Heart left ventricle (tissue), 16 donors: ENCODE measurements around the gene MSN. TPM values are rescaled to one million over a fixed set of nuclear protein-coding genes. Genes with fewer than 3 reads are reported as not detected.

ENCODE experiments used
- ATAC-seq, 4 donors: fragments of 200-7000 bp; cut with Tn5 transposase; one replicate each; pipeline ENCODE4 v1.9.1; 2020 to 2022; ENCODE audit warnings: moderate library complexity in 4 of 4, mild to moderate bottlenecking in 3 of 4, moderate number of reproducible peaks in 1 of 4
- DNase-seq, 5 donors: peaks; one replicate each; pipeline ENCODE4 v3.0.0-alpha.2; 2020
- H3K27ac ChIP-seq, 12 donors: fragments of 200-600 bp; sonication (generic) in 4 of 12; one replicate each; pipeline versions ENCODE4 v1.5.0 to v1.8.0; 2016 to 2022; ENCODE audit warnings: mild to moderate bottlenecking in 2 of 12
- H3K27me3 ChIP-seq, 9 donors: fragments of 200-600 bp; sonication (generic) in 2 of 9; one replicate each; pipeline versions ENCODE4 v1.5.1 to v1.8.0; 2016 to 2022; ENCODE audit warnings: mild to moderate bottlenecking in 3 of 9
- H3K36me3 ChIP-seq, 9 donors: fragments of 200-600 bp; sonication (generic) in 2 of 9; one replicate each; pipeline versions ENCODE4 v1.5.0 to v1.8.0; 2018 to 2022; ENCODE audit warnings: mild to moderate bottlenecking in 2 of 9
- H3K4me1 ChIP-seq, 12 donors: fragments of 200-600 bp; sonication (generic) in 4 of 12; one replicate each; pipeline versions ENCODE4 v1.5.0 to v1.8.0; 2016 to 2022; ENCODE audit warnings: mild to moderate bottlenecking in 3 of 12
- H3K4me3 ChIP-seq, 12 donors: fragments of 200-600 bp; sonication (generic) in 4 of 12; one replicate each; pipeline versions ENCODE4 v1.5.0 to v1.8.0; 2017 to 2022; ENCODE audit warnings: mild to moderate bottlenecking in 9 of 12, moderate library complexity in 4 of 12
- H3K9me3 ChIP-seq, 12 donors: fragments of 200-600 bp; sonication (generic) in 4 of 12; one replicate each; pipeline versions ENCODE4 v1.5.0 to v1.8.0; 2016 to 2022; ENCODE audit warnings: mild to moderate bottlenecking in 1 of 12
- POLR2A ChIP-seq, 2 donors: fragments of 450-650 bp; IDR thresholded peaks; one replicate each; pipeline ENCODE4 v1.6.1; 2017; ENCODE audit warnings: antibody characterized with exemption in 2 of 2, mild to moderate bottlenecking in 2 of 2, moderate library complexity in 2 of 2
- WGBS, 4 donors: extraction: QIAGEN DNeasy Blood & Tissue Kit in 2 of 4; methylation state at CpG; one replicate each; pipeline versions ENCODE4 v1.1.5 to v1.1.7; 2013 to 2018; 5-methylcytosine and 5-hydroxymethylcytosine counted together
- intact Hi-C, 10 donors: fragments of 100-400 bp; cut with DNase I; formaldehyde crosslinking; loops; one replicate each; pipeline versions ENCODE4 v1.11.1 to v1.14.2; 2022
- polyA plus RNA-seq, 2 donors: library from polyadenylated mRNA; stranded (reverse); fragments of 200-250 nt; gene quantifications; one replicate each; pipeline ENCODE4 v1.2.3, GENCODE V29; 2013
- total RNA-seq, 9 donors: library from RNA; depleted of rRNA in 2 of 9; stranded (reverse); fragments of >200 nt in 2 of 9; fragmentation: NEBNext Ultra II Directional in 3 of 9; extraction: Animal tissue kit (Norgen Biotek cat#: 25700) in 3 of 9; gene quantifications; one replicate each; pipeline versions ENCODE4 v1.1.0 to v1.2.4, GENCODE V29; 2016 to 2023
- TF ChIP-seq, protein P1 (sequence below), 12 donors: fragments of 200-600 bp; sonication (generic) in 4 of 12; IDR thresholded peaks; one replicate each; pipeline versions ENCODE4 v1.5.0 to v1.8.0; 2018 to 2022; ENCODE audit warnings: antibody characterized with exemption in 12 of 12, mild to moderate bottlenecking in 5 of 12
- donor health status: ischemic (EF 13 %, LVEDD 7.1; RV severe dilation, severe dysfunction).
- donor health status: healthy with polysubstance abuse.
- donor health status: DM: no; HTN: yes; CAD: no.
- donor health status: DM: no; HTN: no; CAD: no.
- donor health status: ischemic (EF 25% LVEDD 6.9; RV normal size, moderate dysfunction).
- donor health status: ischemic (EF 25% LVEDD 5.7; RV mildly dilated, moderate dysfunction).
- donor health status: healthy.
- donor health status: DM: yes; HTN: yes; CAD: no.
- donor health status: ischemic (EF 35%, LVEDD 5.7; RV mildly dilated, moderate dysfunction).
- donor health status: nonischemic (EF 11% LVEDD 7.7; RV severe dilation, severe dysfunction).
- donor health status: DM: yes; HTN: yes; CAD: no.
- donor health status: PGD.
- donor health status: ischemic (EF 29% LVEDD 5.4; RV normal size, mild dysfunction).
- donor health status: nonischemic (EF 23%, LVEDD 6.1; RV moderate dilation, normal function).

The MSN gene
- total and polyA plus RNA-seq, 11 donors: 48.9 to 298 (median 153) TPM

DNA sequence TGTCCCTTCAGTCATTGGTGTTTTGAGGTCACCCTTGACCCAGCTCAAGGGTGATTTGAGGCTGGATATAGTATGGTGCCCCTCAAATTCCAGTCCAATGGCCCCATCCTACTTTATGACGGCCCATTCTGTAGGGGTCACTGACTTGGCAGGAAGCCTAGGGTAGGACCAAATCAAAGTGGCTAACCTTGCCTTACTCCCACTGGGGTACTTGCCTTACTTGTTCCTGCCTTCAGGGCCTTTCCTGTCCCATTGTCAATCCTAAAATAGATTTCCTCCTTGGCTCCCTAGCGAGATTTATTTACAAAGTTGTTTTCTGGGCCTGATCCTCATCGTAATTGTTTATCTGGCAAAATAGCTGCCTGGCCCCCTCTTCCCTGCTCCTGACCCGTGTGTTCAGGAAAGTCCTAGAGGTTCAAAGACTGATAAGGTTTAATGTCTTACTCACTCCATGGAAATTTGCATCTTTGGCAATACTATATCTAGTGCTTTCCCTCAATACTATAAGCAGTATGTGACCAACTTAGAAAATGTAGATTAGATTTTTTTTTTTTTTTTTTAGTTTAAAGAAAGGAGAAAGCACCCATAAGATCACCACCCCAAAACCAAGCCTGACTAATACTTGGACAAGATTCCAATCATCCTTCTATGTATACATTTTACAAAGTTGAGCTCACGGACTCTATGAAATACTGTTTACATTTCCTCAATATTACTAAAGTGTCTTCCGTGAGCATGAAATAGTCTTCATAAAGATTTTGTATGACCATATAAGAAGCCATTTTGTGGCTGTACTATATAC lies 44.8 kb downstream of the MSN start:
- ATAC-seq: peak in 2 of 4 donors; percentile 25 to 58

DNA sequence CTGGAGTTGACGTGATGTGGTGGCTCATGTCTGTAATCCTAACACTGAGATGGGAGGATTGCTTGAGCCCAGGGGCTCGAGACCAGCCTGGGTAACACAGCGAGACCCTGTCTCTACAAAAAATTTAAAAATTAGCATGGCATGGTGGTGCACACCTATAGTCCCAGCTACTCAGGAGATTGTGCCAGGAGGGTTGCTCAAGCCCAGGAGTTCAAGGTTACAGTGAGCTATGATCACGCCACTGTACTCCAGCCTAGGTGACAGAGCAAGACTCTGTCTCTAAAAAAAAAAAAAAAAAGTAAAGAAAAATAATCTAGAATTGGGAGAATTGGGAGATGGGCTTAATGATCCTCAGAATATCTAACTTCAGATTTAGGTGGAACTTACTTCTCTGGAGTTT lies 51.1 kb downstream of the MSN start:
- peaks cover 0 to 87% (median 34%) of the 10 kb centered on the region in 12 donors for H3K4me1 ChIP-seq
- intact Hi-C loops: no loop called here
- no peak for ATAC-seq

More for the DNA sequence above, 44.8 kb downstream of the MSN start:
- H3K27me3 ChIP-seq: peaks cover 0 to 12% (median 0%) of the 10 kb centered on the region in 9 donors
- no peaks in the 10 kb centered on the region for H3K9me3 ChIP-seq
- H3K4me3 ChIP-seq: no peak overlapping the region
- WGBS, 4 donors: 40 to 52% (median 48%) methylated on average over 6 of the region's 6 CpGs
- H3K36me3 ChIP-seq: peaks cover 0 to 10% (median 5%) of the 10 kb centered on the region in 9 donors
- peak overlapping the region in 6 of 12 donors; percentile 2 to 57 (median 34) for H3K27ac ChIP-seq
- intact Hi-C loops: no loop called here
- TF ChIP-seq, protein P1, sequence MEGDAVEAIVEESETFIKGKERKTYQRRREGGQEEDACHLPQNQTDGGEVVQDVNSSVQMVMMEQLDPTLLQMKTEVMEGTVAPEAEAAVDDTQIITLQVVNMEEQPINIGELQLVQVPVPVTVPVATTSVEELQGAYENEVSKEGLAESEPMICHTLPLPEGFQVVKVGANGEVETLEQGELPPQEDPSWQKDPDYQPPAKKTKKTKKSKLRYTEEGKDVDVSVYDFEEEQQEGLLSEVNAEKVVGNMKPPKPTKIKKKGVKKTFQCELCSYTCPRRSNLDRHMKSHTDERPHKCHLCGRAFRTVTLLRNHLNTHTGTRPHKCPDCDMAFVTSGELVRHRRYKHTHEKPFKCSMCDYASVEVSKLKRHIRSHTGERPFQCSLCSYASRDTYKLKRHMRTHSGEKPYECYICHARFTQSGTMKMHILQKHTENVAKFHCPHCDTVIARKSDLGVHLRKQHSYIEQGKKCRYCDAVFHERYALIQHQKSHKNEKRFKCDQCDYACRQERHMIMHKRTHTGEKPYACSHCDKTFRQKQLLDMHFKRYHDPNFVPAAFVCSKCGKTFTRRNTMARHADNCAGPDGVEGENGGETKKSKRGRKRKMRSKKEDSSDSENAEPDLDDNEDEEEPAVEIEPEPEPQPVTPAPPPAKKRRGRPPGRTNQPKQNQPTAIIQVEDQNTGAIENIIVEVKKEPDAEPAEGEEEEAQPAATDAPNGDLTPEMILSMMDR (IDR thresholded peaks at IDR 0.05): no peak
- no peak for TF ChIP-seq POLR2A (IDR thresholded peaks at IDR 0.05)
- peaks cover 0 to 68% (median 41%) of the 10 kb centered on the region in 12 donors for H3K4me1 ChIP-seq
- DNase-seq: no peak

DNA sequence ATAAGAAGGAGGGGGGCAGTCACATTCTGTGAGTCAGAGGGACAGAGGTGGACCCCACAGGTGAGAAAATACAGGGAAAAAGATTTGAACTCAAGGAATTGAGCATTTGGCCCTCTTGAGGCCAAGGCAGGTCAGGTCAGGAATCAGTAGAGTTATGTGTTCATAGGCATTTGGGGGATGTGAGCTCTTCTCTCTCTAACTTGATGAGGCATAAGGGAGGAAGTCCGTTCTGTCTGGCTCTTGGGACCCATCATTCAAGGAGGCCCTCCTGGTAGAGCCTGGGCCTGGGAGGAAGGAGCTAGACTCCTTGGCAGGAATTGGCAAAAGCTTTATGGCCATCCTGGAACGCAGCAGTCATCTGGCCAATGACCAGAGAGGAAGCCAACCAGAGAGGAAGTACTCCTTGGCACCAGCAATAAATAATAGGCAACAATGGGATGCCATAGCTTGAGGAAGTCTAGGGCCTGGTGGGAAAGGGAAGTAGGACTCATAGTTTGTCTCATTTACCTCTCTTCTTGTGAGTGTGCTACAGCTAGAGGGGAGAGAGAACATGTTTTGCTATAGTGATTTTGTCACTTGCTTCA lies 53.0 kb downstream of the MSN start:
- H3K9me3 ChIP-seq: peaks cover 0 to 8% (median 0%) of the 10 kb centered on the region in 12 donors
- peak in 1 of 5 donors; percentile 38 for DNase-seq
- TF ChIP-seq, protein P1 (IDR thresholded peaks at IDR 0.05): no peak
- TF ChIP-seq POLR2A (IDR thresholded peaks at IDR 0.05): no peak
- peak in 3 of 4 donors; percentile 33 to 52 (median 38) for ATAC-seq
- H3K27ac ChIP-seq: peak overlapping the region in 4 of 12 donors; percentile 7 to 60 (median 17)
- peaks cover 0 to 16% (median 0%) of the 10 kb centered on the region in 9 donors for H3K27me3 ChIP-seq
- peaks cover 0 to 88% (median 21%) of the 10 kb centered on the region in 12 donors for H3K4me1 ChIP-seq
- 37 to 70% (median 44%) methylated on average over 2 of the region's 2 CpGs for WGBS, 4 donors
- peaks cover 0 to 52% (median 30%) of the 10 kb centered on the region in 9 donors for H3K36me3 ChIP-seq
- H3K4me3 ChIP-seq: no peak overlapping the region
- intact Hi-C loops: loop anchor here in 2 of 10 donors (2.0 to 10.0 kb wide), 2 partner anchors 14 to 56 kb away; partner anchors contain the start of gene MSN (in 1 of the 2)

More for the DNA sequence above, 51.1 kb downstream of the MSN start:
- TF ChIP-seq, protein P1 (IDR thresholded peaks at IDR 0.05): no peak
- TF ChIP-seq POLR2A (IDR thresholded peaks at IDR 0.05): no peak
- Histone ChIP-seq H3K27ac (no peak overlapping the region), H3K36me3 (peaks cover 0 to 51% (median 28%) of the 10 kb centered on the region in 9 donors), H3K4me3 (no peak overlapping the region), H3K27me3 (peaks cover 0 to 22% (median 0%) of the 10 kb centered on the region in 9 donors), H3K9me3 (no peaks in the 10 kb centered on the region)
- no peak for DNase-seq
- 78 to 96% (median 85%) methylated on average over 4 of the region's 4 CpGs for WGBS, 4 donors

DNA sequence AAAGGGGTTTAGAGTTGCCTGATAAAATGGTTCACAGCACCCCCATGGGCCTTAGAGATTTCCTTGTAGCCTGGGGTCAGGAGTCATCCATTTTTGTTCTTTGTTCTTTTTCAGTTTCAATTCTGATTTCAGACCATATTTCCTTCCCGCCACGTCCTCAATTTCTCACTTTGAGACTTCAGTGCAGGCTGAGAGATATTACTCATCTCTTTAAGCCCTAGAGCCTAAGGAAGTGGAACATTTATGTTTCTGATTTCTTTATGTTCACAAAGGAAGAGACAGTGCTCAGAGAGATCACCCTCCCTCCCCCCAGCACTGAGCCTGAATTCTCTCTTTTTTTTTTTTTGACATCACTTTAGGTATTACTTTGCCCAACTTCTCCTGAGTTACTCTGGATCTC lies 56.3 kb downstream of the MSN start:
- ATAC-seq (peak in 1 of 4 donors; percentile 25), DNase-seq (no peak)
- Histone ChIP-seq H3K9me3 (peaks cover 0 to 9% (median 0%) of the 10 kb centered on the region in 12 donors), H3K27me3 (peaks cover 0 to 6% (median 0%) of the 10 kb centered on the region in 9 donors), H3K27ac (peak overlapping the region in 3 of 12 donors; percentile 24 to 81 (median 37)), H3K4me1 (peaks cover 0 to 66% (median 17%) of the 10 kb centered on the region in 12 donors), H3K4me3 (no peak overlapping the region), H3K36me3 (peaks cover 0 to 48% (median 25%) of the 10 kb centered on the region in 9 donors)
- intact Hi-C loops: loop anchor here in 1 of 10 donors (10.0 kb wide), 1 partner anchor 59 kb away; the partner anchor contains the start of gene MSN
- WGBS, 4 donors: 29 to 66% (median 53%) methylated on average over 2 of the region's 2 CpGs
- TF ChIP-seq, protein P1 (IDR thresholded peaks at IDR 0.05): no peak
